Breast epithelium (tissue), 4 donors: ENCODE measurements around the gene JPH3. TPM values are rescaled to one million over a fixed set of nuclear protein-coding genes. Genes with fewer than 3 reads are reported as not detected.

Experiments used
- DNase-seq, 2 donors: peaks; one replicate each; pipeline ENCODE4 v3.0.0-alpha.2; 2019; ENCODE audit warnings: low spot score in 2 of 2
- H3K27ac ChIP-seq, 2 donors: fragments of 200-600 bp; sonication (generic) in 1 of 2; one replicate each; pipeline ENCODE4 v1.5.1; 2016 to 2019; ENCODE audit warnings: mild to moderate bottlenecking in 1 of 2
- H3K27me3 ChIP-seq, 2 donors: fragments of 200-600 bp; sonication (generic) in 1 of 2; one replicate each; pipeline versions ENCODE4 v1.5.1 to v1.6.0; 2017 to 2019; ENCODE audit warnings: control low read depth in 1 of 2, mild to moderate bottlenecking in 1 of 2
- H3K36me3 ChIP-seq: fragments of 200-600 bp; one replicate; pipeline ENCODE4 v1.5.1; 2019
- H3K4me1 ChIP-seq, 2 donors: fragments of 200-600 bp; sonication (generic); one replicate each; pipeline ENCODE4 v1.5.1; 2016 to 2019; ENCODE audit warnings: control low read depth in 1 of 2
- H3K4me3 ChIP-seq, 3 donors: fragments of 200-600 bp; sonication (generic); 1 replicate in 2 of 3; 2 replicates in 1 of 3; pipeline ENCODE4 v1.5.1; 2016 to 2019; ENCODE audit warnings: mild to moderate bottlenecking in 3 of 3, moderate library complexity in 2 of 3
- H3K9me3 ChIP-seq, 2 donors: fragments of 200-600 bp; sonication (generic) in 1 of 2; one replicate each; pipeline ENCODE4 v1.5.1; 2016 to 2019; ENCODE audit warnings: control low read depth in 1 of 2
- CTCF ChIP-seq, 3 donors: fragments of 450-650 bp; IDR thresholded peaks; one replicate each; pipeline ENCODE4 v1.5.1; 2016 to 2017; ENCODE audit warnings: antibody characterized with exemption in 3 of 3, mild to moderate bottlenecking in 3 of 3, moderate library complexity in 3 of 3
- POLR2A ChIP-seq: fragments of 450-650 bp; IDR thresholded peaks from one replicate; pipeline ENCODE4 v1.6.1; 2016; ENCODE audit warnings: antibody characterized with exemption, mild to moderate bottlenecking, moderate library complexity
- POLR2AphosphoS5 ChIP-seq, 3 donors: sonication (generic); formaldehyde crosslinking; IDR thresholded peaks; one replicate each; pipeline ENCODE4 v1.6.1; 2017; ENCODE audit warnings: antibody characterized with exemption in 3 of 3
- intact Hi-C: fragments of 100-400 bp; cut with DNase I; formaldehyde crosslinking; loops from one replicate; pipeline ENCODE4 v1.15.1; 2023; ENCODE audit warnings: low total_unique reads
- total RNA-seq, 3 donors: library from RNA; depleted of rRNA; stranded (reverse); fragments of >200 nt; gene quantifications; one replicate each; pipeline ENCODE4 v1.1.0, GENCODE V29; 2016

JPH3 gene
- total RNA-seq, 3 donors from 2014 or later, result 0.33 TPM; not detected in 2

DNA sequence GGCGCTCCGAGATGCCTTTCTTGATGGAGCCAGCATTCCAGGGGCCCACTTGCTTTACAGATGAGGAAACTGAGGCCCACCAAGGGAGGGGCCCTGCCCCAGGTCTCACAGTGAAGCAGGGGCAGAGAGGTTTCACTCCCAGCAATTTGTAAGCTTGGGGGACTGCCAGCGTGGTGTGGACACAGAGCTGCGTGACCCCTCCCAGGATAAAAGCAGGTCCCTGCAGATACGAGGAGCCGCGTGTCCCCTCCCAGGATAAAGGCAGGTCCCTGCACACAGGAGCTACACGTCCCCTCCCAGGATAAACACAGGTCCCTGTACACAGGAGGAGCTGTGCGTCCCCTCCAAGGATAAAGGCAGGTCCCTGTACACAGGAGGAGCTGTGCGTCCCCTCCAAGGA, 11.7 kb downstream of the JPH3 start:
- Histone ChIP-seq H3K27me3 (peaks cover 0 to 46% of the 10 kb centered on the region in 2 donors), H3K9me3 (no peaks in the 10 kb centered on the region), H3K36me3 (no peaks in the 10 kb centered on the region), H3K27ac (no peak overlapping the region), H3K4me1 (no peaks in the 10 kb centered on the region), H3K4me3 (no peak overlapping the region)
- no peak for DNase-seq
- TF ChIP-seq POLR2A (no peak), CTCF (IDR thresholded peaks at IDR 0.05) (no peak), POLR2AphosphoS5 (IDR thresholded peaks at IDR 0.05) (no peak)
- intact Hi-C loops, result loop anchor here (2.0 kb wide), 1 partner anchor 69 kb away; no protein-coding TSS in a partner anchor

- no peaks in the 10 kb centered on the region for H3K9me3 ChIP-seq
- H3K4me3 ChIP-seq, result no peak overlapping the region
- peaks cover 0 to 55% of the 10 kb centered on the region in 2 donors for H3K27me3 ChIP-seq
- intact Hi-C loops, result loop anchor here (2.0 kb wide), 1 partner anchor 67 kb away; no protein-coding TSS in a partner anchor
- DNase-seq, result no peak
- H3K4me1 ChIP-seq, result no peaks in the 10 kb centered on the region
- H3K27ac ChIP-seq, result no peak overlapping the region
- TF ChIP-seq POLR2A (no peak), POLR2AphosphoS5 (IDR thresholded peaks at IDR 0.05) (no peak), CTCF (IDR thresholded peaks at IDR 0.05) (no peak)
- no peaks in the 10 kb centered on the region for H3K36me3 ChIP-seq
These were observed 13.3 kb downstream of the JPH3 start for GRCh38 chr16:87615621-87616041.

DNA sequence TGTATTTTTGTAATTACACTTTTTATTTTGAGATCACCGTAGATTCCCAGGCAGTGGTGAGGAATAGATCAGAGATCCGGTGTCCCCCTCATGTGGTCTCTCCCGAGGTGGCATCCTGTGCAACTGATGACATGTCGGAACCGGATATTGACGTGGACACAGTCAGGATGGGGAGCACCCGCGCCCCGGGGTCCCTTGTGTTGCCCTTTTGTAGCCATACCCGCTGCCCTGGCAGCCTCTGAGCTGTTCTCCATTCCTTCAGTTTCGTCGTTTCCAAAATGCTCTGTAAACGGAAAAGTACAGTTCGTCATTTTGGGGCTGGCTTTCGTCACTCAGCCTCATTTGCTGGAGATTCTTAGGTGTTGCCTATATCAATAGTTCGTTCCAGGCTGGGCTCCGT, 14.2 kb downstream of the JPH3 start:
- Histone ChIP-seq H3K36me3 (no peaks in the 10 kb centered on the region), H3K4me3 (no peak overlapping the region), H3K4me1 (no peaks in the 10 kb centered on the region), H3K9me3 (no peaks in the 10 kb centered on the region), H3K27me3 (peaks cover 0 to 55% of the 10 kb centered on the region in 2 donors), H3K27ac (no peak overlapping the region)
- TF ChIP-seq POLR2AphosphoS5 (IDR thresholded peaks at IDR 0.05), result no peak
- no peak for TF ChIP-seq CTCF (IDR thresholded peaks at IDR 0.05)
- TF ChIP-seq POLR2A, result no peak
- no peak for DNase-seq
- intact Hi-C loops, result no loop called here

DNA sequence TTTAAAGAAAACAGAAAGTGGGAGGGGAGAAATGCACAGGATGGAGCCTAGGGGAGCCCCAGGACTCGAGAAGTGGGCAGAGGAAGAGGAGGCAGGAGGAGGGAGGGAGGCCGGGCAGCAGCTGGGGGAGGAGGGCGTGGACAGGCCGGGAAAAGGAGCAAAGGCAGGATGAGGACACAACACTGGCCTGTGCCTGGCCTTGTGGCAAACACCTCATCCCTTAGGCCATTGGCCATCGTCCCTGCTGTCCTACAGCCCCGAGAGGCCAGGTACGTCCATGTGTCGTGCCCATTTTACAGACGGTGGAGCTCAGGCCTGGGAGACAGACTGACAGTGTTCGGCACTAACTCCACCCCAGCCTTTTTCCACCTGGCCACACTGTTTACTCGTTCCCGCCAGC, 15.9 kb downstream of the JPH3 start:
- no peaks in the 10 kb centered on the region for H3K4me1 ChIP-seq
- TF ChIP-seq POLR2A (no peak), CTCF (IDR thresholded peaks at IDR 0.05) (no peak), POLR2AphosphoS5 (IDR thresholded peaks at IDR 0.05) (no peak)
- H3K27ac ChIP-seq, result no peak overlapping the region
- H3K36me3 ChIP-seq, result no peaks in the 10 kb centered on the region
- H3K4me3 ChIP-seq, result no peak overlapping the region
- no peak for DNase-seq
- no peaks in the 10 kb centered on the region for H3K9me3 ChIP-seq
- intact Hi-C loops, result no loop called here
- H3K27me3 ChIP-seq, result peaks cover 0 to 53% of the 10 kb centered on the region in 2 donors

GRCh38 chr16:87619360-87620200, 17.3 kb downstream of the JPH3 start:
- H3K27me3 ChIP-seq, result peaks cover 0 to 53% of the 10 kb centered on the region in 2 donors
- H3K36me3 ChIP-seq, result no peaks in the 10 kb centered on the region
- intact Hi-C loops, result no loop called here

More at GRCh38 chr16:87619360-87620200, 17.3 kb downstream of the JPH3 start:
- Histone ChIP-seq H3K4me1 (no peaks in the 10 kb centered on the region), H3K4me3 (no peak overlapping the region), H3K9me3 (no peaks in the 10 kb centered on the region), H3K27ac (no peak overlapping the region)
- DNase-seq, result no peak
- TF ChIP-seq CTCF (IDR thresholded peaks at IDR 0.05), result no peak
- TF ChIP-seq POLR2AphosphoS5 (IDR thresholded peaks at IDR 0.05), result no peak
- TF ChIP-seq POLR2A, result no peak
